ENCODE results near the gene H19.

H19 gene

DNA sequence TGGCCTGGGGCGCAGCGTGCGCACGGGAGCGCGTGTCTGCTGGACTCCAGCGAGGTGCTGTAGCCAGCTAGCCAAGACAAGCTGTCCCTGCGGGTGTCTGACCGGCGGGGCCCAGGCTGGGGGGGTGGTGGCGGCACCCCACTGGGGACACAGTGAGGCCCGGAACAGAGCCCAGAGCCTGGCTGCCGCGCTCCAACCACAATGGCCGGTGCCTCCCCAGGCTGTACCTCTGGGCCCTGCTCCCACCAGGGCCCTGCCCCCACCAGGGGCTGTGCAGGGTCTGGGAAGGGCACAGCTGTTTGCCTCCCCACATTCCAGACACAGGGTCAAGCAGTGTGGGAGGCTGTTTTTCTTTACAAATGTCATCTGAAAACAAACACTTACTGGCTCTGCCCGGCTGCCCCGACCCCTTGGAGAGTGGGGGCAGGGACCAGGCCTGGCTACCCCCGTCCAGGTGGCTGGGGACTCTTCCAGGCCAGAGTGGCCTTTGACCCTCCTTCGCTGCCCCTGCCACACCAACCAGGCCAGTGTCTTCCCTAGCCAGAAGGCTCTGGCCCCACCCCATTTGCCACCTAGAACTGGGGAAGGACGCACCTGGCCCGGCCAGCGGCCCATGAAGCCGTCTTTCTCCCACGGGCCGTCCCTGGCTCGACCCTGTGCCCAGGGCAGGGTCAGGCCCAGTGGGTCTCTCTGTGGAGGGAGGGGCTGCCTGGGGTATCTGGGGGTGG lies 14.6 kb downstream of the H19 start:
- DNase-seq = no peak

GRCh38 chr11:1979607-1980006 lies 18.0 kb downstream of the H19 start:
- no peak for DNase-seq

DNA sequence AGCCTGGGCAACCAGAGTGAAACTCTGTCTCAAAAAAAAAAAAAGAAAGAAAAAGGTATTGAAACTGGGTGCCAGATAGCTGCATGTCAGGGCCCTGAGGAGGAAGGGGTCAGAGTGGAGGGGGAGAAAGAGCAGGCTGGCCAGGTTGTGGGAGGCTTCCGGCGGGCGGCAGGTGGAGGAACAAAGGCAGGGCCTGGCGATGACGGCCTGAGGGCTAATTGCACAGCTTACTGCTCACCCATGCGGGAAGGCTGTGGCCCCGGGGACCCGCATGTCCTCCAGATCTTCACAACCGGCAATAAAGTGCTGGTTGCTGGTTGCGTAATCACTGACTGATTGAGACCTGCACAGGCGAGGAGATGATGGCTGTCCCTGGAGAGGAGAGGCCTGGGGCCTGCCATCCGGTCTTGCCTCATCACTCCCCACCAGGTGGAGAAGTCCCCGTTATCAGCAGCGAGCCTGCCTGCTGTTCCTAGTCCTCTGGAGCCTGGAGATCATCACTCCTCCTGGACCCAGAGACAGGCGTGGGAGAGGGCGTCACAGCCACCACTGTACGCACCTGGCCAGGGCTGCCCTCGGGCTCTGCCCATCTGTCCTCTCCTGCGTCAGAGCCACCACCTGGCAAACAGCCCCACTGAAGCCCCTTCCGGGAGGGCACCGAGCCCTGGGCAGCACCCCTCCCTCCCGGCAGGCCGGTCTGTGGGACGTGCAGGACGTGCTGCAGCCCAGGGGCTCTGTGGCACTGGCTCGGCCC lies 18.7 kb downstream of the H19 start:
- DNase-seq = no peak

GRCh38 chr11:1975185-1975584 lies 22.5 kb downstream of the H19 start:
- DNase-seq = no peak

GRCh38 chr11:1970956-1971355 lies 26.7 kb downstream of the H19 start:
- DNase-seq = no peak

GRCh38 chr11:1969776-1970175 lies 27.9 kb downstream of the H19 start:
- DNase-seq = no peak

- DNase-seq = no peak
Measured at GRCh38 chr11:1969035-1969434, 28.6 kb downstream of the H19 start.

DNA sequence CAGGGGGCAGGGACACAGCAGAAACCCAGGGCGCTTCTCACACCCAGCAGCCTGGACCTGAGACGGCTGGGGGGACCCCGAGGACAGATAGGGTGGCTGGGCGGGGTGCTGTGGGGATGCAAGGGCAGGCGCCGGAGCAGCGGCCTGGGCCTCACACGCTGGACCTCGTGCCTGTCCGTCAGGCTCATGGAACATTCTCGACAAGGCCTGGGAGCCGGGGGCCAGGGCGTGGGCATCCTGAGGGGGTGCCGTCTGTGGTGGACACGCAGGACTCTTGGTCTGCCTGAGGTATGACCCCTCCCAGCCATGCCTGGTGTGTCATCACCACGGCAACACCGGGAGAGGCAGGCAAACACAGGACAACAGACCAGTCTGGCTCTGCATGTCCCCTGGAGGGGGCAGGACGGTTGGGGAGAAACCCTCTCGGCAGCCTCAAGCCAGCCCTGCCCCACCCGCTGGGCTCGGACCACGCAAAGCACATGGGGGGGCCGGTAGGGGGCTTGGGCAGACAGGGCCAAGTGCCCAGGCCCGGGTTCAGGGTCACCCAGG lies 29.1 kb downstream of the H19 start:
- DNase-seq = no peak

DNA sequence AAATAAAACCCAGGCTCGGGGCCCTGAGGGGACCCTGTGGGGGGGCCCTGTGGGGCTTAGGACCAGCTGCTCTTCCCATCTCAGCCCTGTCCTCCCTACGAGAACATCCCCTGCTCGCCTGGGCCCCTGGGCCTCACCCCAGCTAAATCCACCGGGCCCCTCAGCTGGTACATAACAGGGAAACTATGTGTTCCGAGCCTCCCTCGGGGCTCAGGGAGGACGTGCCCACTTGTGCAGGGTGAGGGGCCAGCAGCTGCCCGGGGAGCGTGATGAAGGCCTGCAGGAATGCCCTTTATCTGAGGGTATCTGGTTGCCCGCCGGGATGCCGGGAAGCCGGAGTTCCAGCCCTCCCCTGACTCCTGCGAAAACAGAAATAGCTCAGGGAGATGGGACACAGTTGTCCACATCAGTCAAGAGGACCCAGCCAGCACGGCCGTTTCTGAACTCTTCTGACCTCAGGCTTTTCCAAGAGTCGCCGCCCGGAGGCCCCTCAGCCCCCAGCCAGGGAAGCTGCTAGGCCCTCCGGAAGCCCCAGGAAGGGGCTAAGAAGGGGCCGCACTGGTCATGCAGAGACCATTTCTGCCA lies 29.9 kb downstream of the H19 start:
- DNase-seq = no peak

DNA sequence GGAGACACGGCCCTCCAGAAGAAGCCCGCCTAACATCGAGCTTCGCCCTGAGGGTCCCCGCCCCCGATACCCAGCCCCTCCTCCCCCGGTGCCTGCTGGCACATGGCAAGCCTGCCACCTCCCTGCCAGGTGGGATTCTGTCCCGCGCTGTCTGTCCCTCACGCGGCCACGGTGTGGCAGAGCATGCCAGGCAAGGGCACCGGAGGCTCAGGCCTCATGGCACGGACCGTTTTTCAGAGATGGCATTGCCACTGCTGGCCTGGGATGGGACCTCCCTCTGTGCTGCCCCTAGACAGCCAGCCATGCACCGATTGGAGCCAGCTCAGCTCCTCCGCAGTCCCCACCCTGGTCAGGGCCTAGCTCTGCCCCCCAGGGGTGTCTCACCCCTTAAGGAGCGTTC lies 31.1 kb downstream of the H19 start:
- DNase-seq = no peak

DNA sequence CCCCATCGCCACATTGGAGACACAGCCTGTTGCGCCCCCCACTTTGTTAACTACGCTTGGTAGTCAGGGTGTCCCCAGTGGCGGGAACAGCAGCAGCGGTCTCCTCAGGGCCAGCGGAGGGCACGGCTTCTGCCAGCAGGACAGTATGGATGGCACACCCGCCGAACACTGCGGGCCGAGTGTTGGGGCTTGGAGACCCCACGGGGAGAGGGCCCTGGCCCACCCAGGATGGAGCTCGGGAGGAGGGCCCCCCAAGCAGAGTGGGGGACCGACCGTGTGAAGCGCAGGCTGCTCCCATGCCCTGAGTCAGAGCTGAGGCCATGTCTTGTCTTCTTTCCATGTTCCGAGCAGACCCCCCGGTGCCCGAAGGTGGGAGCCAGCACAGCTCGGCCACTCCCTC lies 32.7 kb downstream of the H19 start:
- DNase-seq = no peak

- no peak for DNase-seq
Measured at GRCh38 chr11:1964348-1964747, 33.3 kb downstream of the H19 start.

GRCh38 chr11:1963864-1964263 lies 33.8 kb downstream of the H19 start:
- DNase-seq = no peak

GRCh38 chr11:1959786-1960185 lies 37.9 kb downstream of the H19 start:
- DNase-seq = no peak

DNA sequence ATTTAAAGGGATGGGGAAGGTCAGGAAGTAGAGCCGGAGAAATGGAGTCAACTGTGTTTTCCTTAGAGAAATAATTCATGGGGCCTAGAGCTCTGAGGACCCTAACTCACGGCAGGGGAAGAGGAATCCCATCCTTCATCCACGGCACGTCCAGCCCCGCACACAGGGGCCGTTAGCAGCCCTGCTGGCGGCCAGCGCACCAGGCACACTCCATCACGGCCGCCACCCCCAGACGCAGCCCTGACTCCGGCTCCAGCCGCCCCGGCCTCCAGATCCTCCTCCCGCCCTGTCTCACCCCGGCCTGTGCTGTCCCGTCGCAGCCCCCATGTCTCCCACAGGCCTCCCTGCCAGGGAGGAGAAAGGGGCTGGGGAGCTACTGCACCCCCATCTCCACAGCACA lies 39.3 kb downstream of the H19 start:
- no peak for DNase-seq

GRCh38 chr11:1953489-1954266 lies 44.0 kb downstream of the H19 start:
- DNase-seq = no peak

DNA sequence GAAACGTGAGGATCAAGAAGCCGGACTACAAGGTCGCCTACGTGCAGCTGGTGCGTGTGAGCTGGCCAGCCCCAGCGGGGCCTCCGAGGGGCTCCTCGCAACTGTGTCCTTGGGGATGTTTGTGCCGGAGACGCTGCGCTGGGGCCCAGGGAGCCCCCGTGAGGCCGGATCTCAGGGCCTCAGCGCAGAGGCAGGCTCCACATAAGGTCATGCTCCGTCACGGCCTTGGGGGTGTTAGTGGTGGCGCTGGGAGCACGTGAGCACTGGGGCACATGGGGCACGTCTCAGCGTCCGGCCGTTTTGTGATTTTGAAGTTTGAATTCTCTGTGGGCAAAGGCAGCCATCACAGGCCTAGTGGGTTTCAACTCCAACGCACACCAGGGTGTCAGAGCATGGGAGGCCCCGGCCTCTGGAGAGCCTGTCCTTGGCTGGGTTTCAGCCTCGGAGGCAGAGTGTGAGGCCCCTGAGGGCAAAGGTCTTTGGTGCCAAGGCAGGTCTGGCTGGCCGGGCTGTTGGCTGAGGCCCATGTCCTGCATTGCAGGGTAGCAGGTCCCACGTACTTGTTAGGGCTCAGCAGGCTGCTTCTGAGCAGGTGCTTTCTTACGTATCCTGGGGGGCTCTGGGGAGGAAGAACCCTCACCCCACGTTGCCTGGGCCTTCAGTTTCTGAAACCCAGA lies 44.7 kb downstream of the H19 start:
- DNase-seq = no peak

- no peak for DNase-seq
Measured at GRCh38 chr11:1949922-1950321, 47.7 kb downstream of the H19 start.

DNA sequence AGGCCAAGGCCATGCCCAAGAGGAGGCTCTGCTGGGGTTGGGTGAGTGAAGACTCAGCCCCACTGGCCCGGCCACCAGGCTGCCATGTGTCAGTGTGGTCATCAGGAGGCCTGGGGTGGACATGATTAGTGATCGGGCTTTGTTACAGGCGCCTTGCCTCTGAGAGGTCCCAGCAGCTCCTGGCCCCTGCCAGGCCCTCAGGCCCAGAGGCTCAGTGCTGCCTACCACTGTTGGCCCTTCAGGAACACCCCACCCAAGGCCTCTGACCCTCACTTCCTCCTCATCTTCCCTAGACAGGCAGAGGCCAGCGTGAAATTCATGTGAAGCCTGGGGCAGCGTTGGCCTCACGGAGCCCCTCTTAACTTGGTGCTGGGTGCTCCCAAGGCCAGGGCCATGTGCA lies 48.3 kb downstream of the H19 start:
- DNase-seq = no peak

- no peak for DNase-seq
Measured at GRCh38 chr11:1948389-1948788, 49.3 kb downstream of the H19 start.

GRCh38 chr11:1947592-1948237 lies 49.9 kb downstream of the H19 start:
- no peak for DNase-seq

Data from CD4-positive, alpha-beta T cell treated with Interleukin-4 for 1 hour (primary cell).